HG03103 (cell line): Measurements from ENCODE around the gene ADAM17.
"Not testable (repeated sequence)": the region's sequence is repeated elsewhere in the genome, so short reads cannot be mapped to it uniquely, and the experiment has no call there.

Experiments used
- ATAC-seq: cut with Tn5 transposase; IDR thresholded peaks from one replicate; pipeline ENCODE4 v1.9.1; 2021; ENCODE audit warnings: low read depth; ENCODE audit not compliant: unreplicated experiment

ADAM17 gene

GRCh38 chr2:9527995-9528787, 27.4 kb downstream of the ADAM17 start:
- ATAC-seq, result no peak

GRCh38 chr2:9525266-9525665, 30.4 kb downstream of the ADAM17 start:
- no peak for ATAC-seq

- ATAC-seq, result no peak
These were observed 31.3 kb downstream of the ADAM17 start for GRCh38 chr2:9524291-9524690.

- ATAC-seq, result no peak
These were observed 36.4 kb downstream of the ADAM17 start for GRCh38 chr2:9519250-9519649.

GRCh38 chr2:9518780-9519179, 36.9 kb downstream of the ADAM17 start:
- ATAC-seq, result no peak

GRCh38 chr2:9518163-9518562, 37.5 kb downstream of the ADAM17 start:
- ATAC-seq, result no peak

- no peak for ATAC-seq
These were observed 38.4 kb downstream of the ADAM17 start for GRCh38 chr2:9517118-9517782.

GRCh38 chr2:9513946-9514345, 41.7 kb downstream of the ADAM17 start:
- ATAC-seq, result not testable (repeated sequence)

- no peak for ATAC-seq
These were observed 46.7 kb downstream of the ADAM17 start for GRCh38 chr2:9508931-9509330.

- ATAC-seq, result no peak
These were observed 57.4 kb downstream of the ADAM17 start for GRCh38 chr2:9498210-9498609.

- ATAC-seq, result no peak
These were observed 58.6 kb downstream of the ADAM17 start for GRCh38 chr2:9497017-9497416.

GRCh38 chr2:9494081-9494480, 61.5 kb downstream of the ADAM17 start:
- ATAC-seq, result no peak

- ATAC-seq, result no peak
These were observed 62.2 kb downstream of the ADAM17 start for GRCh38 chr2:9493478-9493877.

GRCh38 chr2:9492927-9493326, 62.7 kb downstream of the ADAM17 start:
- no peak for ATAC-seq

- no peak for ATAC-seq
These were observed 64.8 kb downstream of the ADAM17 start for GRCh38 chr2:9490789-9491188.

GRCh38 chr2:9488583-9489547, 66.8 kb downstream of the ADAM17 start:
- no peak for ATAC-seq

GRCh38 chr2:9484533-9484932, 71.1 kb downstream of the ADAM17 start:
- ATAC-seq, result no peak

GRCh38 chr2:9483107-9483506, 72.5 kb downstream of the ADAM17 start:
- ATAC-seq, result no peak

GRCh38 chr2:9480157-9480556, 75.5 kb downstream of the ADAM17 start:
- no peak for ATAC-seq

- no peak for ATAC-seq
These were observed 77.1 kb downstream of the ADAM17 start for GRCh38 chr2:9478526-9478925.

GRCh38 chr2:9477914-9478313, 77.7 kb downstream of the ADAM17 start:
- no peak for ATAC-seq
